Measurements from ENCODE around the gene MPEG1. TPM values are rescaled to one million over a fixed set of nuclear protein-coding genes. Genes with fewer than 3 reads are reported as not detected.

MPEG1 gene
- polyA plus RNA-seq, 1 experiment, result not detected

- Histone ChIP-seq H3K4me3 (ENCODE audit: low read depth, low read length) (no peak overlapping the region), H3K27me3 (ENCODE audit: control insufficient read depth, insufficient read depth, low read length) (peaks cover 7% of the 10 kb centered on the region), H3K27ac (ENCODE audit: low read depth, low read length) (no peak overlapping the region), H3K9me3 (ENCODE audit: control insufficient read depth, insufficient read depth, low read length) (no peaks in the 10 kb centered on the region)
- ChIA-PET CTCF (interaction anchor here (1.6 kb wide), 1 partner anchor 123 kb away, joined by 3 read pairs; no protein-coding TSS in a partner anchor), POLR2A (no interaction called here)
- no peak for DNase-seq (ENCODE audit: low read depth, low spot score)
- TF ChIP-seq CTCF (IDR thresholded peaks at IDR 0.05; ENCODE audit: low read depth, low read length), result no peak
These were observed 46.3 kb upstream of the MPEG1 start for GRCh38 chr11:59259047-59259446.

- TF ChIP-seq CTCF (IDR thresholded peaks at IDR 0.05; ENCODE audit: low read depth, low read length), result no peak
- Histone ChIP-seq H3K9me3 (ENCODE audit: control insufficient read depth, insufficient read depth, low read length) (no peaks in the 10 kb centered on the region), H3K27me3 (ENCODE audit: control insufficient read depth, insufficient read depth, low read length) (peaks cover under 1% of the 10 kb centered on the region)
These were observed 42.6 kb upstream of the MPEG1 start for GRCh38 chr11:59255281-59255680.

GRCh38 chr11:59254286-59254685 lies 41.6 kb upstream of the MPEG1 start:
- Histone ChIP-seq H3K27ac (ENCODE audit: low read depth, low read length) (no peak overlapping the region), H3K4me3 (ENCODE audit: low read depth, low read length) (no peak overlapping the region), H3K9me3 (ENCODE audit: control insufficient read depth, insufficient read depth, low read length) (no peaks in the 10 kb centered on the region), H3K27me3 (ENCODE audit: control insufficient read depth, insufficient read depth, low read length) (no peaks in the 10 kb centered on the region)
- DNase-seq (ENCODE audit: low read depth, low spot score), result no peak
- ChIA-PET CTCF (no interaction called here), POLR2A (no interaction called here)
- no peak for TF ChIP-seq CTCF (IDR thresholded peaks at IDR 0.05; ENCODE audit: low read depth, low read length)

More at GRCh38 chr11:59255281-59255680, 42.6 kb upstream of the MPEG1 start:
- ChIA-PET CTCF (interaction anchor here (0.8 to 1.5 kb wide), 2 partner anchors 34 to 97 kb away, joined by 3 to 4 read pairs; no protein-coding TSS in a partner anchor), POLR2A (no interaction called here)
- no peak for DNase-seq (ENCODE audit: low read depth, low spot score)
- H3K4me3 ChIP-seq (ENCODE audit: low read depth, low read length), result no peak overlapping the region
- no peak overlapping the region for H3K27ac ChIP-seq (ENCODE audit: low read depth, low read length)

GRCh38 chr11:59253001-59253400 lies 40.3 kb upstream of the MPEG1 start:
- no peak for TF ChIP-seq CTCF (IDR thresholded peaks at IDR 0.05; ENCODE audit: low read depth, low read length)
- no peaks in the 10 kb centered on the region for H3K27me3 ChIP-seq (ENCODE audit: control insufficient read depth, insufficient read depth, low read length)
- no peak overlapping the region for H3K27ac ChIP-seq (ENCODE audit: low read depth, low read length)
- CTCF ChIA-PET, result no interaction called here
- POLR2A ChIA-PET, result no interaction called here
- no peak for DNase-seq (ENCODE audit: low read depth, low spot score)
- no peaks in the 10 kb centered on the region for H3K9me3 ChIP-seq (ENCODE audit: control insufficient read depth, insufficient read depth, low read length)
- no peak overlapping the region for H3K4me3 ChIP-seq (ENCODE audit: low read depth, low read length)

GRCh38 chr11:59249535-59249934 lies 36.8 kb upstream of the MPEG1 start:
- ChIA-PET POLR2A (no interaction called here), CTCF (interaction anchor here (0.8 to 1.0 kb wide), 2 partner anchors 28 to 78 kb away, joined by 3 to 5 read pairs; partner anchors contain the start of gene DTX4)
- H3K4me3 ChIP-seq (ENCODE audit: low read depth, low read length), result no peak overlapping the region
- no peak for DNase-seq (ENCODE audit: low read depth, low spot score)
- no peaks in the 10 kb centered on the region for H3K9me3 ChIP-seq (ENCODE audit: control insufficient read depth, insufficient read depth, low read length)
- H3K27me3 ChIP-seq (ENCODE audit: control insufficient read depth, insufficient read depth, low read length), result no peaks in the 10 kb centered on the region
- no peak for TF ChIP-seq CTCF (IDR thresholded peaks at IDR 0.05; ENCODE audit: low read depth, low read length)
- no peak overlapping the region for H3K27ac ChIP-seq (ENCODE audit: low read depth, low read length)
